OCI-M1 (cell line): ENCODE measurements around the gene GAL3ST2.
A peak's percentile ranks its signal among the peaks of the same experiment; 100 is the strongest.
"Not testable (repeated sequence)": the region's sequence is repeated elsewhere in the genome, so short reads cannot be mapped to it uniquely, and the experiment has no call there.

Experiments used
- DNase-seq: peaks from one replicate; lab custom pipeline; 2025; lab: John Stamatoyannopoulos, UW

The GAL3ST2 gene

DNA sequence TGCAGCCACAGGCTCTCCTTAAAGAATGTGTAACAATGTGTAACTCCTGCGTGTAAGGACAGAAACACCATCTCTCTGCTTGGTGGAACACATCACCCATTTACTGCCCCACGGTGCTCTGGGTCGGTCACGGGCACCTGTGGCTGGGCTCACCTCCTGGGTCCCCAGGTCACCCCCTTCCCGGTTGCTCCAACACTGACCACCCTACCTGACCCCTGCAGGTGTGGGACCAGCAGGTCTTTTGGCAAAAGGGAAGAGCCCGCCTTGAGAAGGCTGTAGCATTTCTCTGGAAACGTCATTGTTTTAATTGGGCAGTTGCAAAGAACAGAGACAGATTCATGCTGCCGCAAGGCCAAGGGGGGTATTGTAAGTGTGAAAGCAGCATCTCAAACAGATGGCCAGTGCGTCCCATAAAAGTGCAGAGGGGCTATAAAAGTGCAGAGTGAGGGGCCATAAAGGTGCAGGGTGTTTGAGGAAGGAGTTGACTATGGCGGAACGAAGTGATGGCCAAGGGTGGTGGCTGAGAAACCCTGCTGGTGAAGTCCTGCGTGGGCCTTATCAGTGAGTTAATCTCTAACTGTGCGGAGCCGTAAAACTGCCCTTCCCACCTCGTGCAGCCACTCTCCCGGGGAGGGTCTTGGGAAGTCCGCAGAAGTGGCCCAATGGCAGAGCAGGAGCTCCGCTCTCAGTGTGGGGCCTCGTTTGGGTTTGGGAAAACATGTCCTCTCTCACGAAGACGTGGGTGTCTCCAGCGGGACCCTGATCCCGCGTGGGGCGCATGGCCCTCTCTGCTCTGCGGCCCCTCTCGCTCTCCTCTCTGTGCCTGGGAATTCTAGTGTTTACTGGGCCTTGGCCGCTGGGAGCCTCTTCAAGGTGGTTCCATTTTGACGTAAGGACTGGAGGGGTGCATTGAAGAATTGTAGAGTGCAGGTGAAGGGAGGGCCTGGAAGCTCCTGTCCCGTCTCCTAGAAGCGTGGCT is 18.7 kb downstream of the GAL3ST2 start:
- no peak for DNase-seq

DNA sequence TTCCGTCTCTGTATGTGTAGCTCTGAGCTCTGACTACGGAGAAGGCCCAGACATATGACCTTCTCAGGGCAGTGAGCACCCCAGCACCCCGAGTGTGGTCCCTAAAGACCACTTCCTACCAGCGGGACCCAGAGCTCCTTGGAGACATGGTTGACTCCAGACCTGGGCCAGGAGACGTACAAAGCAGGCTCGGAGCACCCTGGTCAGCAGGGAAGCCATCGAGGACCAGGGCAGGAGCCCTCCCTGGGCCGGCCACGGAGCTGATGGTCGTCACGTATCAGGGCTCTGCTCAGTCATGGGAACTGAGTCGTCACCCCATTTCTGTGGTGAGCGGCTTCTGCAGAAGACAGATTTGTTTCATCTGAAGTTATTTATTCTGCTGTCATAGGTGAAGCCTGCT is 19.6 kb downstream of the GAL3ST2 start:
- no peak for DNase-seq

DNA sequence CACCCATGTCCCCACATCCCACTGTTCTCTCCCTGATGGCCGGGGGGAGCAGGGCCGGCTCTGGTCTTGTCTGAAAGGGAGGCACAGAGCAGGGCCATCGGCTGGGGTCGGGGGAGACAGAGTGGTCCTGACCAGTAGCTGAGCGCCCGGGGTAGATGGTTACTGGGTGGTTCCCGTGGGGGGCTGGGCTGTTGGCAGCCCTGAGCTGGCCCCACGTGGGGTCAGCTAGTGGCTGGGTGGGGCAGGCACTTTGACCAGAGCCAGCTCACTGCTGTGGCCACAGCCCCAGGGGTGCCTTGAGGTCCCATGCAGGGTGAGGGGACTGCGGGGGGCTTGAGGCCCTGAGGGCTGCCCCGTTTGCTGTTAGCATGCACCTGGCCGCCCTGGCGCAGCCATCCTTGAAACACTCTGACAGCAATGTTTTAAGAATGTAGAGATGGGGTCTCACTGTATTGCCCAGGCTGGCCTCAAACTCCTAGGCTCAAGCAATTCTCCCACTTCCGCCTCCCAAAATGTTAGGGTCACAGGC is 20.1 kb downstream of the GAL3ST2 start:
- no peak for DNase-seq

DNA sequence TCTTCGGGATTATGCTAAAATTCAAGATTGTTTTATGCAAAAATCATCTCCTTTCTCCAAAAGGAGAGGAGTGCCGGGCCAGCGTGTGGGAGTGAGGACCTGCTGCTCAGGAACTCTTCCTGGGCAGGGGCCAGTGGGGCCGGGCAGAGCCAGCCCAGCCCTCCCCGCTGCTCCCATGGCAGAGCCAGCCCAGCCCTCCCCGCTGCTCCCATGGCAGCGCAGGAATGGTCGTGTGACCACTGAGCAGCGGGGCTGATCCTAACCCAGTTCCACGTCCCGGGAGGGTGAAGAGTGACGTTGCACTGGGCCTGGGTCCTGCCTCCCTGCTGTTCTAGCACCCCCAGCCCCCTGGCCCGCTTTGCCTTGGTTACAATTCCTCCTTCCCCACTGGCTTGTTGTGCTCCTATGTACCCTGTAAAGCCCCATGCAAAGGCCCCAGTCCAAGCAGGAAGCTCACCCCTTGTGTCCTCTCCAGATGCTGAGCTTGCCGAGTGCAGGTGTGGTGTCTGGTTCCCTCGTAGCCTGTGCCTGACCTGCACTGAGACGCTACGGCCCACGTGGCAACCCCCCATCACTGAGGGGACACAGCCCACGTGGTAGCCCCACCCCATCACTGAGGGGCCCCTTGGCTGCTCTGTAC is 20.9 kb downstream of the GAL3ST2 start:
- DNase-seq = no peak

DNA sequence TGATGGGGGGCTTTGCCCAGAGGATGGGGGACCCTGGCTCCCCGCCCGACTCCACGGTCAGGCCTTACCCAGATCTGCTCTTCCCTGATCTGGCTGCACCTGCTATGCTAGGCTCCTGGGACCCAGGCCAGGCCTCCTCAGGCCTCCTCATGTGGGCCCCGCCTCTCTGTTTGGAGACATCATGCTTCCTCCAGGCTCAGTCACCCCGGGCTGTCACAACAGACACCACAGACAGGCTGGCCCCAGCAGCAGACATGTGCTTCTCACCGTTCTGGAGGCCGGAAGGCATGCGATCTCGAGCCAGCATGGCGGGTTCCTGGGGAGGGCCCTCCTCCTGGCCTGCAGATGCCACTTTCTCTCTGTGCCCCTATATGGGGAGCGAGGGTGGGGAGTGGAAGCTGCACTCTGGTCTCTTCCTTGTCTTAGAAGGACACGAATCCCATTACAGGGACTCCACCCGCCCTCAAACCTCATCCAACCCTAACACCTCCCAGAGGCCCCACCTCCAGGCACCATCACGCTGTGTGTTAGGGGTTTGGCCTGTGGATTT is 21.5 kb downstream of the GAL3ST2 start:
- no peak for DNase-seq

DNA sequence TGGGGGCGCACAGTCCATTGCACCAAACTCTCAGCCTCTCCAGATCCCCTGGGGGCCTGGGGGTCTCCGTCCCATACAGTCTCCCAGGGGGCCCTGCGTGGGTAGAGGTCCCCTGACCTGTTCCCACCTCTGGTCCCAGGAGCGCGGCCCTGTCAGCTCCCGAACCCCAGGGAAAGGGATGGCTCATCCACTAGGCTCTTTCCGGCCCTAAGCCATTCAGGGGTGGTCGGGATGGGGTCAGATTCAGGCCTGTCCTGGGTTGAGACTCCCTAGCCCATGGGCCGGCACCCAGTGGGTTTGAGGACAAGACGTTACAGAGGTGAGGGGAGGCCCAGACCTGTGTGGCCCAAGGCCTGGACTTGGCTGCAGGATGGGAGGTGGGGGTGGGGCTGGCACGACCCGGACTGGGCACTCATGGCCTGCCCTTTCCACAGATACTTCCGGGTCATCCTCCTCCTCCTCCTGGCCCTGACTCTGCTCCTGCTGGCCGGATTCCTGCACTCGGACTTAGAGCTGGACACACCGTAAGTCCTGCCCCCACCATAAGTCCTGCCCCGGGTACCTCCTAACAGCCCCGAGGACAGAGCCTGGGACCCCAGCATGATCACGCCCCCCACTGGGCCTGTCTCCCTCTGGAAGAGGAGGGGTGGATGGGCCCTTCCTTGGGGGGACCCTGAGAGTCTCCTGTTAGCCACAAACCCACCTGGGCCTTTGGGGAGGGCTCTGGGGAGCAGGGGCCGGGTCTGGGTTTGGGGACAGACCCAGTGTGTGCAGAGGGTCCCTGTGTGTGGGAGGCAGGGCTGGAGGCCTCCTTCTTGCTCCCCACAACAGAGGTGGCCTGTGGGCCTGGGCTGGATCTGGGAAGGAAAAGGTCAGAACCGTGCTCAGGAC is 22.3 kb downstream of the GAL3ST2 start:
- no peak for DNase-seq

DNA sequence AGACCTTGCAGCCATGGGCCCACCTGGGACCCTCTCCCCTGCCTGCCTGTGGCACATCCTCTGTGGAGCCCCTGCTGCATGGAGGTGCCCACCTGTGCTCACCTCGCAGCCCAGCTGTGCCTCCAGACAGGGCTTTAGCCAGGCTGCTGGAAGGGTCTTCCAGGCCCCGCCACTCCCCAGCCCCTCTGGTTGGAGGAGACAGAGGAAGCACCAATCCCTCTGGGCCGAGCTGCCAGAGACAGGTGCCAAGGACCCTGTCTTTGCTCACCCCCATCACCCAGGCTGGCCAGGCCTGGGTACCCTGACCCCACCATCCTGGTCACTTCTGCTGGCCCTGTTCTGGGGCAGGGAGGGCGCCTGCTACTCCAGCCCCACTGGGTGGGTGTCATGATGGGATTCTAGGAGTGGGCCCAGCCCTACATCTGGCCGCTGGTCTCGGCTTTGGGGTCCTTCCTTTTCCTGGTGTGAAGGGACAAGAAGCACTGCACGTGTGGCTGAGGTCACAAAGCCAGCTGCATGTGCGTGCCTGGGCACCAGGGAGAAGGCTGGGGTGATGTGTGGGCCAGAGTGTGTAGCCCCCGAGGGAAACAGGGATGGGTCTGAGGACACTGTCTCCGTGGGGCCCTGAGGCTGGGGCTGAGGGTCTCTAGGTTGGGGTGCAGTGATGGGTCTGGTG is 23.0 kb downstream of the GAL3ST2 start:
- no peak for DNase-seq

DNA sequence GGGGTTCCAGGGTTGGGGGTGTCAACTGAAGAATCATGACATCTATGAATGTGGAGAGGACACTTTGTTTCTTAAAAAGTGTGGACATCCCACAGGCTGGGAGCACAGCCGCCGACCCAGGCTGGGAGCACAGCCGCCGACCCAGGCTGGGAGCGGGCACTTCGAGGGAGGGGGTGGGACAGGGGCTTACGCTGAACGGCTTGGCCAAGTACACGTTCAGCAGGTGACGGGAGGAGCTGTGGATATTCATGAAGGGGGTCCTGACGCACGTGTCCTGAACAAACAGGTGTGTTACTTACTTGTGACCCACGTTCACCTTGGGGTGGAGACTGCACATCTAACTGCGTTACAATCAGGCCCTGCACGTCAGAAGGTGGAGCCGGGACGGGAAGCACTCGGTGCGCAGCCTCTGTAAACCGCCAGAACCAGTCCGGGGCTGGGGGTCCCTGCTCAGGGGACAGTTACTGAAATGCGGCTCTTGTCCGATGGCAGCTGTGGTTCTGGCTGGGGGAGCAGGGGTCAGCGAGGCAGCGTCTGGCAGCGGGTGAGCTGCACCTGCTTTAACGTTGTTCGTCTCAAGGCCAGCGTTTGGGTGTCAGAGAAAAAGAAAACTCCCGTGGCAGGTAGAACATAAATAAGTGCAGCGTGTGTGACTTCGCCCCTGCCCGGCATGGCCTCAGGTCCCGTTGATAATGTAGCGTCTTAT is 23.7 kb downstream of the GAL3ST2 start:
- not testable (repeated sequence) for DNase-seq

DNA sequence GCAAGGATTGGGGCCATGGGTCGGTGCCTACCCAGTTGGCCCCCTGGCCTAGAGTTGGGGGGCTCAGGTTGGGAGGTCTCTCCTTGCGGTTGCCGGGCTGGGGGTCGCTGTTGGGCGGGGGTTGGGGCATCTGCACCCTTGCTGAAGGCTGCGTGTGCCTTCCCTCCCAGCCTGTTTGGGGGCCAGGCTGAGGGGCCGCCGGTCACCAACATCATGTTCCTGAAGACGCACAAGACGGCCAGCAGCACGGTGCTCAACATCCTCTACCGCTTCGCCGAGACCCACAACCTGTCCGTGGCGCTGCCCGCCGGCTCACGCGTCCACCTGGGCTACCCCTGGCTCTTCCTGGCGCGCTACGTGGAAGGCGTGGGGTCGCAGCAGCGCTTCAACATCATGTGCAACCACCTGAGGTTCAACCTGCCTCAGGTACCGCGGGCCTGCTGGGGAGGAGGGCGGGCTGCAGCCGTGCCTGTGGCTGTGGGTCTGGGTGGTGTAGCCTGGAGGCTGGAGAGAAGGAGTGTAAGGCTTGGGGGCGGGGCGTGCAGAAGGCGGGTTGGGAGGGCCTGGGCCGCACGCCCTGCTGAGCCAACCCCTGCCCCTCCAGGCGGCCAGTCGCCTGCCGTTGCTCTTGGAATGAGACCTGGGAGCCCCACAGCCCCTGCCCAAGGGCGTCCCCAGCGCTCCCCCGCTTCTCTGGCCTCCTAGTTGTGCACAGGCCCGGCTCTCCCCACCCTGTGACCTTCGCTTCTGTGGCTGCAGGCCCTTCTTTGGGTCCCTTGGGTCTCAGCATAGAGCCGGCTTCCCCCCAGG is 25.2 kb downstream of the GAL3ST2 start:
- DNase-seq = no peak

DNA sequence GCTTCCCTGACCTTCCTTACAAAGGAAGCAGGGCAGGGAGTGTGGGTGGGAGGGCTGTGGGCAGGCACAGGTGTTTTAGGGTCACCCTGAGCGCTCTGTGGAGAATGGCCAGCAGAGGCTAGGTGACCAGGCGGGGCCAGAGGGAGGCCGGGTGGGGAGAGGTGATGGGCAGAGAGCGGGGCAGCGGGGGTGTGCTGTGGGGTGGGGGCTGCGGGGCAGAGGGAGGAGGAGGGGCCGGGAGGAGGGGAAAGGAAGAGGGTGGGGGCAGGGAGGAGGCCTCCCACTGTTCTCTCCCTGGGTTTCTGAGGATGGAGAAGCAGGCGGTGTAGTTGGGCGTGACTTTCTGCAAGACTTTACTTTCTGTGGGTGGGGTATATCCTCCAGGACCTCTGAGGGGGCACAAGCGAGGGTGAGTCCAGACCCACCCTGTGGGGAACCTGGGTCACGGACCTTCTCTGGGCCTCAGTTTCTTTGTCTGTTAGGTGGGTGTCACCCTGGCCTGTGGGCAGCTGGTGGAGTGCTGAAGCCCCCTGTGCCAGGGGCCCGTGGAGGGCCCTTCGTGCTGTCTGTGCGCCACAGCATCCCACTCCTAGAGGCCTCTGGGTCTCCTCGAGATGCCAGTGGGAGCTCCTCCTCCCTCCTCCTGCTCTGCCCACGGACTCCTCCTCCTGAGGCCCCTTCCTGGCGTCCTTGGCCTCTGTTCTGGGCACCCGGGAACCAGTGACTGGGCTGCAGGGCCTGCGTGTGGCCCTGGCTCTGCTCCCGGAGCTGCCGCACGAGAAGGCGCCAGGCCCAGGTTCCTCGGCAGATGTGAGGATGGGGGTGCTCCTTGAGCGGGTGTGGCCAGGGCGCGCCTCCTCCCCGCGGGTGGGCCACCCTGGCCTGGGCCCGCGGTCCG is 26.0 kb downstream of the GAL3ST2 start:
- DNase-seq = no peak

DNA sequence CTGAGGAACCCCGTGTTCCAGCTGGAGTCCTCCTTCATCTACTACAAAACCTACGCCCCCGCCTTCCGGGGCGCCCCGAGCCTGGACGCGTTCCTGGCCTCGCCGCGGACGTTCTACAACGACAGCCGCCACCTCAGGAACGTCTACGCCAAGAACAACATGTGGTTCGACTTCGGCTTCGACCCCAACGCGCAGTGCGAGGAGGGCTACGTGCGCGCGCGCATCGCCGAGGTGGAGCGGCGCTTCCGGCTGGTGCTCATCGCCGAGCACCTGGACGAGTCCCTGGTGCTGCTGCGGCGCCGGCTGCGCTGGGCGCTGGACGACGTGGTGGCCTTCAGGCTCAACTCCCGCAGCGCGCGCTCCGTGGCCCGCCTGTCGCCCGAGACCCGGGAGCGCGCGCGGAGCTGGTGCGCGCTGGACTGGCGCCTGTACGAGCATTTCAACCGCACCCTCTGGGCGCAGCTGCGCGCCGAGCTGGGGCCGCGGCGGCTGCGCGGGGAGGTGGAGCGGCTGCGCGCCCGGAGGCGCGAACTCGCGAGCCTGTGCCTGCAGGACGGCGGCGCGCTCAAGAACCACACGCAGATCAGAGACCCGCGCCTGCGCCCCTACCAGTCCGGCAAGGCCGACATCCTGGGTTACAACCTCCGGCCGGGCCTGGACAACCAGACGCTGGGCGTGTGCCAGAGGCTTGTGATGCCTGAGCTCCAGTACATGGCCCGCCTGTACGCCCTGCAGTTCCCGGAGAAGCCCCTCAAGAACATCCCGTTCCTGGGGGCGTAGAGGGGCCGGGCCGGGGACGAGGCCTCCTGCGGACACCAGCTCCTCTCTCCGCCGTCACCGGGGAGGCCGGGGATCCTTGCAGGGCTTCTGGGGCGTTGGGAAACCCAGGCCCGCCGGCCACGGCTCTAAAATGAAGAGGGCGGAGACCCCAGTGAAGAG is 27.0 kb downstream of the GAL3ST2 start:
- no peak for DNase-seq

DNA sequence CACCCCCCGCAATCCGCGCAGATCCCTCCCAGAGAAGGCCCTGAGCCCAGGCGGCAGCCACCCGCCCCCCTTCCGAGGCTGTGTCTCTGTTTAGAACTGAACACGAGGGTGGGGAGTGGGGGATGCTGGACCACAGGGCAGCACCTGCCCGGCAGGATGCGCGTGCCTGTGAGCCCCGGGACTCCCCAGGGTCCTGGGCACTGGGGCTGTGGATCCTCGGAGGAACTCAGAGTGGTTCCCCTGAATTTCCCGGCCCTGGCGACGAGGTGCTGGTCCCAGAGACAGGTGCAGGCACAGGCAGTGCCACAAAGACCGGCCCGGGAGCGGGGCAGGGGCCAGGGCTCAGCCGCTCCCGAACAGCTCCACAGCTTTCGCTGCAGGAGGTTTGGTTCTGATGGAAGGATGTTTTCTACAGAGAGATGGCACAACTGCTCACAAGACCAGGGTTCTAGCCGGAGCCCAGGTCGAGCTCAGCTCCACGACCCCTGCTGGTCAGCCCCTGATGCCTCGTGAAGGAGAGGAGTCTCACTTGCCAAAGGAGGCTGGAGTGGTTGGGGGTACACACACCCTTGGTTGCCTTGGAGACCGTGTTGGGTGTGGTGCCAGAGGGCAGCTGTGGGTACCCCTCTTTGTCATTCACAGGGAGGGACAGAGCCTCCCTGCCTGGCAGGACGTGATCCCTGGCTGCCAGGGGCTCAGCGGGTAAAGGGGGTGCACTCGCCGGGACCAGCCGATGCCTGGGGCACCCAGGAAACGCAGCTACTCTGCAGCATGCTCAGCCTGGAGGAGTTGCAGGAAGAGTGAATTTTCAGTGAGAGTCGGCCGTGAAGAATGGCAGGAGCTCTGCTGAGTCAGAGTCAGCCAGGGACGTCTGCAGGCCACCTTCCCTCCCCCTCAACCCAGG is 28.0 kb downstream of the GAL3ST2 start:
- DNase-seq = peak; percentile 53

DNA sequence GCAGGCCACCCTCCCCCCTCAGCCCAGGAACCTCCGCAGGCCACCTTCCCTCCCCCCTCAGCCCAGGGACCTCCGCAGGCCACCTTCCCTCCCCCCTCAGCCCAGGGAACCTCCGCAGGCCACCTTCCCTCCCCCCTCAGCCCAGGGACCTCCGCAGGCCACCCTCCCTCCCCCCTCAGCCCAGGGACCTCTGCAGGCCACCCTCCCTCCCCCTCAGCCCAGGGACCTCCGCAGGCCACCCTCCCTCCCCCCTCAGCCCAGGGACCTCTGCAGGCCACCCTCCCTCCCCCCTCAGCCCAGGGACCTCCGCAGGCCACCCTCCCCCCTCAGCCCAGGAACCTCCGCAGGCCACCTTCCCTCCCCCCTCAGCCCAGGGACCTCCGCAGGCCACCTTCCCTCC is 29.6 kb downstream of the GAL3ST2 start:
- DNase-seq = not testable (repeated sequence)

DNA sequence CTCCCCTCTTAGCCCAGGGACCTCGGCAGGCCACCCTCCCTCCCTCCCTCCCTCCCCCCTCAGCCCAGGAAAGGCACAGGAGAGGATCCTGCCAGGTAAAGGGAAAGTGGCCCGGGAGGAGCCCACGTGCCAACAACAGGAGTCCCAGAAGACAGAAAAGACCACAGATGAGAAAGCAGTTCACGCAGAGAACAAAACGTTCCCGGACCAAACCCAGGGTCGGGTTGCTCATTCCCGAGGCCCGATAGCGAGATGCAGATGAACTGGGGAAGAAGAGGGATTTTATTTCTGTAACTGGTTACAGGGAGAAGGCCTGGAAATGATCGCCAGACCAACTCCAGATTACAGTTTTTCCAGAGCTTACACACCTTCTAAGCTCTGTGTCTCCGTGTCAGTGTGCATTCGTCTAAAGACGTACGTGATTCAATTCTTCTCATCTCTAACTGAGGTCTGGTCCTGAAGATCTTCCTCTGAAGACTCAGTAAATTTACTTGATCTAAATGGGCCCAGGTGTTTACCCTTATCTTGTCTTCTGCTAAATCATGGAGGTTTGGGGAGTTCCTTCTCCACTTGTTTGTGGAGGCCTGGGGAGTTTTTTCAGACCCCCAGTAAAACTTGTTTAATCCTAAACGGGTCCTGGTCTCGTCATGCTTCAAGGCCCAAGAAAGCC is 31.6 kb downstream of the GAL3ST2 start:
- no peak for DNase-seq

DNA sequence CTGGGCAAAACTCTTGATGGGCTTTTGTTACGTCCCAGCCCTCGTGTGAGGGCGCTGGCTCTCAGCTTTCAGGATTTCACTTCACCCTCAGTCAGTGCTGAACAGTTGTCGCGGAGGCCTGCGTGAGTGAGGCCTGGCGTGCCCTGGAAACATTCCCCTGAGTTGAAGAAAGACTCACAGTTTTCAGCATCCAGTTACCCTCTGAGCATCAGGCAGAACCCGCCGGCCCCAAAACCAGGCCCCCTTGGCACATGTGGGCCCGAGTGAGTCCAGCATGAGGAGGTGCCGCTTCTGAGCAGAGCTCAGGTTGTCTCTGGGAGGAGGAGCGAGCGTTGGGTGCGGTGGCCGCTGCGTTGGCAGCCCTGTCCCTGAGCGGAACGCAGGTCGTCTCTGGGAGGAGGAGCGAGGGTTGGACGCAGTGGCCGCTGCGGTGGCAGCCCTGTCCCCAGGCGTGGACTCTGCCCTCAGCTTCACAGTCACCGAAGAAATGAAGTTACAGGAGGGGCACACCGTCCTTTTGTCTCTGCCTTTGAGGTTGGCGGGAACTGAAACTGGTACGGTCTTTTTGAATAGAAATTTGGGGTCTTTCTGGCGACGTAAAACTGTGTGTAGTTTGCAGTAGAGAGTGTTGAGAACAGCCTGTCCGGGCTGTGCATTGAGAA is 32.2 kb downstream of the GAL3ST2 start, which contains the start of gene NEU4:
TSS of gene NEU4 (plus strand) at position 473 of the 662 bp plus-strand sequence. CDS start 5,292 bp downstream, outside the sequence.
- DNase-seq = no peak
